ENCODE results near the gene SOAT2.

Gene SOAT2

GRCh38 chr12:53096089-53096741, 7.1 kb upstream of the SOAT2 start:
- Histone ChIP-seq H3F3A (ENCODE audit: insufficient read depth, low read length) (peaks cover 4% of the 10 kb centered on the region; the same call in 1 of the 2 replicates), H3K9me3 (replicated peaks; ENCODE audit: insufficient read depth, low read length) (no peaks in the 10 kb centered on the region), H3K36me3 (replicated peaks; ENCODE audit: insufficient read depth, low read length) (no peaks in the 10 kb centered on the region), H3K79me2 (ENCODE audit: low read length) (no peaks in the 10 kb centered on the region), H3K4me3 (ENCODE audit: low read length) (no peak overlapping the region), H2AFZ (ENCODE audit: low read length) (no peak overlapping the region), H3K27me3 (replicated peaks; ENCODE audit: insufficient read depth, low read length) (0 out of 2 replicates have a peak, but pooled peaks cover 7% of the 10 kb centered on the region), H4K20me1 (ENCODE audit: insufficient read depth, low read length) (no peaks in the 10 kb centered on the region), H3K4me1 (ENCODE audit: low read length) (peaks cover 14% of the 10 kb centered on the region), H3K9ac (ENCODE audit: low read length) (no peak overlapping the region), H3K27ac (ENCODE audit: low read length) (no peak overlapping the region), H3K4me2 (ENCODE audit: low read depth, low read length) (no peak overlapping the region), H3K9me2 (replicated peaks; ENCODE audit: insufficient read depth, low read length) (no peaks in the 10 kb centered on the region)
- no peak for TF ChIP-seq CTCF (IDR thresholded peaks at IDR 0.05; ENCODE audit: low read length)
- TF ChIP-seq EZH2phosphoT487 (IDR thresholded peaks at IDR 0.05; ENCODE audit: low read length): no peak
- no peak for TF ChIP-seq EZH2 (optimal IDR thresholded peaks at IDR 0.05; ENCODE audit: low read depth, low read length)
- DNase-seq: no peak

- H3K9me3 ChIP-seq (replicated peaks; ENCODE audit: insufficient read depth, low read length): no peaks in the 10 kb centered on the region
- DNase-seq: no peak
- H3K36me3 ChIP-seq (replicated peaks; ENCODE audit: insufficient read depth, low read length): no peaks in the 10 kb centered on the region
- TF ChIP-seq EZH2phosphoT487 (IDR thresholded peaks at IDR 0.05; ENCODE audit: low read length): no peak
- no peak for TF ChIP-seq EZH2 (optimal IDR thresholded peaks at IDR 0.05; ENCODE audit: low read depth, low read length)
- no peak for TF ChIP-seq CTCF (IDR thresholded peaks at IDR 0.05; ENCODE audit: low read length)
- no peak overlapping the region for H3K4me3 ChIP-seq (ENCODE audit: low read length)
- H3K4me1 ChIP-seq (ENCODE audit: low read length): peaks cover 14% of the 10 kb centered on the region
- H3K79me2 ChIP-seq (ENCODE audit: low read length): no peaks in the 10 kb centered on the region
- H4K20me1 ChIP-seq (ENCODE audit: insufficient read depth, low read length): no peaks in the 10 kb centered on the region
- H3K4me2 ChIP-seq (ENCODE audit: low read depth, low read length): peak overlapping the region; percentile 100; the same call in 1 of the 2 replicates
- H2AFZ ChIP-seq (ENCODE audit: low read length): no peak overlapping the region
- H3K27ac ChIP-seq (ENCODE audit: low read length): no peak overlapping the region
- H3F3A ChIP-seq (ENCODE audit: insufficient read depth, low read length): peaks cover 4% of the 10 kb centered on the region; the same call in 1 of the 2 replicates
- no peaks in the 10 kb centered on the region for H3K9me2 ChIP-seq (replicated peaks; ENCODE audit: insufficient read depth, low read length)
- H3K27me3 ChIP-seq (replicated peaks; ENCODE audit: insufficient read depth, low read length): 0 out of 2 replicates have a peak, but pooled peaks cover 7% of the 10 kb centered on the region
- no peak overlapping the region for H3K9ac ChIP-seq (ENCODE audit: low read length)
Observed at GRCh38 chr12:53096759-53097158, 6.5 kb upstream of the SOAT2 start.

GRCh38 chr12:53097207-53097563, 6.1 kb upstream of the SOAT2 start:
- Histone ChIP-seq H3F3A (ENCODE audit: insufficient read depth, low read length) (peaks cover 4% of the 10 kb centered on the region; the same call in 1 of the 2 replicates), H3K4me2 (ENCODE audit: low read depth, low read length) (peak overlapping the region; percentile 100), H3K36me3 (replicated peaks; ENCODE audit: insufficient read depth, low read length) (no peaks in the 10 kb centered on the region), H2AFZ (ENCODE audit: low read length) (peak overlapping the region; percentile 99), H3K9me3 (replicated peaks; ENCODE audit: insufficient read depth, low read length) (no peaks in the 10 kb centered on the region), H3K9ac (ENCODE audit: low read length) (peak overlapping the region; percentile 39; the same call in 1 of the 2 replicates), H3K27ac (ENCODE audit: low read length) (no peak overlapping the region), H3K4me3 (ENCODE audit: low read length) (peak overlapping the region; percentile 77), H4K20me1 (ENCODE audit: insufficient read depth, low read length) (no peaks in the 10 kb centered on the region), H3K4me1 (ENCODE audit: low read length) (peaks cover 17% of the 10 kb centered on the region), H3K9me2 (replicated peaks; ENCODE audit: insufficient read depth, low read length) (no peaks in the 10 kb centered on the region), H3K27me3 (replicated peaks; ENCODE audit: insufficient read depth, low read length) (0 out of 2 replicates have a peak, but pooled peaks cover 7% of the 10 kb centered on the region), H3K79me2 (ENCODE audit: low read length) (no peaks in the 10 kb centered on the region)
- DNase-seq: no peak
- no peak for TF ChIP-seq EZH2phosphoT487 (IDR thresholded peaks at IDR 0.05; ENCODE audit: low read length)
- TF ChIP-seq EZH2 (optimal IDR thresholded peaks at IDR 0.05; ENCODE audit: low read depth, low read length): no peak
- no peak for TF ChIP-seq CTCF (IDR thresholded peaks at IDR 0.05; ENCODE audit: low read length)
